Activated T-cell treated with anti-CD3 and anti-CD28 coated beads for 24 hours (primary cell): ENCODE results near the gene DDIT3.
"Not testable (repeated sequence)": the region's sequence is repeated elsewhere in the genome, so short reads cannot be mapped to it uniquely, and the experiment has no call there.

Source experiments
- DNase-seq: peaks from one replicate; pipeline ENCODE4 v3.0.0-alpha.2; 2020; ENCODE audit warnings: low read depth

DDIT3 gene

GRCh38 chr12:57513266-57513665, 7.0 kb downstream of the DDIT3 start:
- no peak for DNase-seq

DNA sequence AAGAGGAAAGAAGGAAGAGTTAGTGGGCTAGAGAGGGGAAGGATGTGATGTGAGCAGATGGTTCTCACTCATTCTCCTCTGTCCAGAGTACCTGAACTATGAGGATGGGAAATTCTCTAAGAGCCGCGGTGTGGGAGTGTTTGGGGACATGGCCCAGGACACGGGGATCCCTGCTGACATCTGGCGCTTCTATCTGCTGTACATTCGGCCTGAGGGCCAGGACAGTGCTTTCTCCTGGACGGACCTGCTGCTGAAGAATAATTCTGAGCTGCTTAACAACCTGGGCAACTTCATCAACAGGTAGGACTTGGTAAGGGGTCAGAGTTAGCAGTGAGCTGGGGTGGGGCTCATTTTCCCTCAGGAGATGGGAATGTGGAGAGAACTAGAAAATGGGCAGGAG, 7.6 kb downstream of the DDIT3 start:
- no peak for DNase-seq

DNA sequence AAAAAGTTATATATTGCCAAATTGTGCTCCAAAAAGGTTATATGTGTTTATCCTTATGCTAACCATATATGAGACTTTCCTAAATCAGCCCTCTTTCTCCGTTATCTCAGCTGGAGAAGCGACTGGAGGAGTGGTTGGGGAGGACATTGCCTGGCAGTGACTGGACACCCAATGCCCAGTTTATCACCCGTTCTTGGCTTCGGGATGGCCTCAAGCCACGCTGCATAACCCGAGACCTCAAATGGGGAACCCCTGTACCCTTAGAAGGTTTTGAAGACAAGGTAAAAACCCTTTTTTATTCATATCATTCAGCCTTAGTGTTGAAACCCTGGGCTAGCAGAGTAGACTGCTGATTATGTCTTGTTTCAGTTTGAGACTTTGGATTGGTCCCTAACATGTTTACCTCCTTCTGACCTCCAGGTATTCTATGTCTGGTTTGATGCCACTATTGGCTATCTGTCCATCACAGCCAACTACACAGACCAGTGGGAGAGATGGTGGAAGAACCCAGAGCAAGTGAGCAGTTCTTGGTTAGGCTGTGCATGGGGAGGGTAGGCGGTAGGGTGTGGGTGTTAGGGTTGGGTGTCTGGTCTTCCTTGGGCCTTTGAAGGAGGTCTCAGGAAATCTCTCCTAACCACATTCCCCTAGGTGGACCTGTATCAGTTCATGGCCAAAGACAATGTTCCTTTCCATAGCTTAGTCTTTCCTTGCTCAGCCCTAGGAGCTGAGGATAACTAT, 8.6 kb downstream of the DDIT3 start:
- DNase-seq = no peak

GRCh38 chr12:57511161-57511560, 9.2 kb downstream of the DDIT3 start:
- DNase-seq = no peak

GRCh38 chr12:57507796-57508195, 12.5 kb downstream of the DDIT3 start:
- not testable (repeated sequence) for DNase-seq

DNA sequence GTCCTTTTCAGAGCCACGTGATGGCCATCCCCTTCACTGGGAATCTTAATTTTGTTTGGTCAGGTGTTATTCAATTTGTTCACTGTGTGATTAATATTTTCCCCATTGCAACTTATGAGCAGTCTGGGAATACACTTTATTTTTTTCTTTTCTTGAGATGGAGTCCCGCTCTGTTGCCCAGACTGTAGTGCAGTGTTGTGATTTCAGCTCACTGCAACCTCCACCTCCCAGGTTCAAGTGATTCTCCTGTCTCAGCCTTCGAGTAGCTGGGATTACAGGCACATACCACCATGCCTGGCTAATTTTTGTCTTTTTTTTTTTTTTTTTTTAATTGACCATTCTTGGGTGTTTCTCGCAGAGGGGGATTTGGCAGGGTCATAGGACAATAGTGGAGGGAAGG, 13.8 kb downstream of the DDIT3 start:
- DNase-seq = not testable (repeated sequence)

- DNase-seq = not testable (repeated sequence)
These were observed 17.9 kb downstream of the DDIT3 start for GRCh38 chr12:57502311-57502969.

GRCh38 chr12:57500213-57500612, 20.1 kb downstream of the DDIT3 start:
- no peak for DNase-seq

- no peak for DNase-seq
These were observed 21.7 kb downstream of the DDIT3 start for GRCh38 chr12:57498571-57498970.

GRCh38 chr12:57498132-57498502, 22.2 kb downstream of the DDIT3 start:
- no peak for DNase-seq

DNA sequence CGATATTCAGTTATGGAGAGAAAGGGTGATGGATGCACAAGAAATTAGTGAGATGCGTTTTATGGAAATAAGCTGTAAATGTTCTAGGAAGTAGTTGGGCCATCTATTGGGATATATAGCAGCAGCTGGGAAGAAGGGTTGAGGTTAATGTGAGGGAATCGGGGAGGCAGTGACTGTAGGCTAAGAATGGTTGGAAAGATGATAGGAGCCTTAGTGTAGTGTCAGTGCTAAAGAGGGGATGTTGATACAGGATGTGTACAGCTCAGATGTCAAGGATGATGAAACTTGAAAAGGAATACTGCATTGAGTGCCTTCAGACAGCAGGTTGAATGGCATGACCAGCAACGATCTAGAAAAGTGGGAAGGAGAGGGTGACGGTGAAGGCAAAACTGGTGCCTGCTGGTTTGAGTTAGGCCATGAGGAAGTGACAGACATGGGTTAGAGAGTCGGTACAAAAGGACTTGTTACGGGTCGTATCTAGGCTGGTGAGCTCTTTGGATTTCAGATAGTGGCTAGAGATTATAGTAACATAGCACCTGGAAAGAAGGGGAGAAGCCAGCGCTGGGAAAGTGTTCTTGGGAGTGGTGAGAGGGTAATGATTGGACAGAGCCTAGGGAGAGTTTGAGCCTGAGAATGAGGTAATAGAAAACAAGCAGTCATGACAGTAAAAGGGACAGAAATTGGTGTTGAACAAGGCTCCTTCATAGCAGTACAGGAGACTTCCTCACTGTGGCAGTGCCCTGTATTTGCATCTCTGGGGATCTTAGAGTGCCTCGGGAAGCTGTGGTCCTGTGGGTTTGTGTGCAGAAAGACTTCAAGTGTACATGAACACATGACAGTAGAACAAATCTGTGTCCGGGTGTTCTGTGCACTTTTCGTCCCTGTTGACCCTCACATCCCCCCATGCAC, 22.8 kb downstream of the DDIT3 start:
- DNase-seq = no peak

DNA sequence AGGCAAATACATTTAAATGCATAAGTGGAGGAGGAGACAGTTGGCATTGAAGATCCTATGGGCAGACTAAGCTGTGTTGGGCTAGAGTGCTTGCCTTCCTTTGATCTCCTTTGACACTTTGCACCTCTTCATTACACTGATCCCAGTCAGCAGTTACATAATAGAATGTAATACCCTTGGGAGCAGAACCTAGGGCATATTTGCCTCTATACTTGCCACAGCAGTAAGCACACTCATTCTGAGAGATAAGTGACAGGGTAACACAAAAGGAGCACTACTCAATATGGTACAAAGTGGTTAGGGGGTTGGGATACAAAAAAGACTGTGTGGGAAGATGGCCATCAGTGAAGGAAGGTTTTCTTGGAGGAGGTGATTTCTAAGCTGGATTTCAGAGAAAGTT, 23.5 kb downstream of the DDIT3 start:
- DNase-seq = no peak

- not testable (repeated sequence) for DNase-seq
These were observed 25.1 kb downstream of the DDIT3 start for GRCh38 chr12:57495051-57495701.

DNA sequence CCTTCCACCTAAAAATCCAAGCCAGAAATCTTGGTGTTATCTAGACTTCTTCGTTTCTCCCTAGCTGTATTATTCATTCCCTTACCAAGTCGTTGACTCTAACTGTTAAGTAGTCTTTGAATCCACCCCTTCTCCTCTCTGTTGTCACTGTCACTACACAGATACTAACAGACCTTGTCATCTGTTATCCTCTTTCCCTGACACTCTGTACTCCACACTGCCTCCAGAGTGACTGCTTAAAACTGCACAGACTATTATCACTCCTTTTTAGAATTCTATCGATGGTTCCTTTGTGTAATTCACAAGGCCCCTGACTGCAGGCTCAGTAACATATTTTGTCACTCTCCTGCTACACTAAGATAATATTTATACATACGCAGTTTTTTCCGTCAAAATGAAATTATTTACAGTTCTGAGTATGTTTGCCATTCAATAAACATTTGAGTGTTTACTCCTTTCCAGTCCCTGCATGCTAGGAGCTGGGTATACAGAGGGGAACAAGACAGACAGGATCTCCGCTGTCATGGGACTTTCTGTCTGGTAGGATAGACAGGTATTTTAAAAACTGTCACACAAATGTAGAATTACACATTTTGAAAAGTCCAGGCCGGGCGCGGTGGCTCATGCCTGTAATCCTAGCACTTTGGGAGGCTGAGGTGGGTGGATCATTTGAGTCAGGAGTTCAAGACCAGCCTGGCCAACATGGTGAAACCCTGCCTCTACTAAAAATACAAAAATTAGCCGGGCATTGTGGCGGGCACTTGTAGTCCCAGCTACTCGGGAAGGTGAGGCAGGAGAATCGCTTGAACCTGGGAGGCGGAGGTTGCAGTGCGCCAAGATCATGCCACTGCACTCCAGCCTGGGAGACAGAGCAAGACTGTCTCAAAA, 28.7 kb downstream of the DDIT3 start:
- no peak for DNase-seq

- no peak for DNase-seq
These were observed 30.2 kb downstream of the DDIT3 start for GRCh38 chr12:57490126-57490525.

DNA sequence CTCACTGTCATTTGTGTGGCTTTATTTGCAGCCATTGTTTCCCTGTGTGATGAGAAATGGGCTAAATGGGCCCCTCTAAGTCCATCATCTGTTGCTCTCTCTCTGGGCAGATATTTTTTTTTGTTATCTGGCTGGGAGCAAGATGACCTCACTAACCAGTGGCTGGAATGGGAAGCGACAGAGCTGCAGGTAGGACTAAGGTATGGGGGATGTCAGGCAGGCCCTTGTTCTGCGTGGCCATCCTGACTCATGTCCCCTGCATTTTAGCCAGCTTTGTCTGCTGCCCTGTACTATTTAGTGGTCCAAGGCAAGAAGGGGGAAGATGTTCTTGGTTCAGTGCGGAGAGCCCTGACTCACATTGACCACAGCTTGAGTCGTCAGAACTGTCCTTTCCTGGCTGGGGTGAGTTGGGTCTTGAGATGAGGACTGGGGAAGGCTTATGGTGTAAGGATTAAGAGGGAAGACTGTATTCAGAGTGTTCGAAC, 31.1 kb downstream of the DDIT3 start:
- DNase-seq = no peak

DNA sequence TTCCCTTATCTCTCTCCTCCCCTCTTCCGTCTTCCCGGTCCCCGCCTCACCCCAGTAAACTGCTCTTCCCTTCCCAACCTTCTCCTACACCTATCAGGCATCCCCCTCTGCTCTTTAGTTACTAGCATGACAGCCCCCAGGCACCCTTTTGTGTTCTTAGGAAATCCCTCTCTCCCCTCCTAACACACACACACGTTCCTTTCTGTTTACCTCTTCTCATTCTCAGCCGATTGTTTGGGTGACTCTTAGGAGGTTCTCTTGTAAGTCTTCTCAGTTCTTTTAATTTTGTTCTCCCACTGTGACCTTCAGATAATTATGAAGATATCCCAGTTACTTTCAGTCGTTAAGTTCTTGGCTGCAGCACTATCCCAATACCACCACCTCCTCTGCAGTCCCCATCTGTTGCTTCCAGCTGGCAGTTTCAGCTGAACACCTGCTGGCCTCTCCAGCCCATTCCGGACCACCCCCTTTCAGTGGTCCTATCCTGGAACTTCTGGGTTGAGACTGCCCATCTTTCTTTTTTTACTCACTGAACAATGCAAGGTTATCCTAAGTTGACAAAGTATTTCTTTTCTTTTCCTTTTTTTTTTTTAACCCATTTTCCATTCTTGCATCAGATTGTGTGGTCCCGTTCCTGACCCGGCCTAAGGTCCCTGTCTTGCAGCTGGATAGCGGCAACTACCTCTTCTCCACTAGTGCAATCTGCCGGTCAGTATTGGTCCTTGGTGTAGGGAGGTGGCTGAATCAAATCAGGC, 31.7 kb downstream of the DDIT3 start:
- no peak for DNase-seq

DNA sequence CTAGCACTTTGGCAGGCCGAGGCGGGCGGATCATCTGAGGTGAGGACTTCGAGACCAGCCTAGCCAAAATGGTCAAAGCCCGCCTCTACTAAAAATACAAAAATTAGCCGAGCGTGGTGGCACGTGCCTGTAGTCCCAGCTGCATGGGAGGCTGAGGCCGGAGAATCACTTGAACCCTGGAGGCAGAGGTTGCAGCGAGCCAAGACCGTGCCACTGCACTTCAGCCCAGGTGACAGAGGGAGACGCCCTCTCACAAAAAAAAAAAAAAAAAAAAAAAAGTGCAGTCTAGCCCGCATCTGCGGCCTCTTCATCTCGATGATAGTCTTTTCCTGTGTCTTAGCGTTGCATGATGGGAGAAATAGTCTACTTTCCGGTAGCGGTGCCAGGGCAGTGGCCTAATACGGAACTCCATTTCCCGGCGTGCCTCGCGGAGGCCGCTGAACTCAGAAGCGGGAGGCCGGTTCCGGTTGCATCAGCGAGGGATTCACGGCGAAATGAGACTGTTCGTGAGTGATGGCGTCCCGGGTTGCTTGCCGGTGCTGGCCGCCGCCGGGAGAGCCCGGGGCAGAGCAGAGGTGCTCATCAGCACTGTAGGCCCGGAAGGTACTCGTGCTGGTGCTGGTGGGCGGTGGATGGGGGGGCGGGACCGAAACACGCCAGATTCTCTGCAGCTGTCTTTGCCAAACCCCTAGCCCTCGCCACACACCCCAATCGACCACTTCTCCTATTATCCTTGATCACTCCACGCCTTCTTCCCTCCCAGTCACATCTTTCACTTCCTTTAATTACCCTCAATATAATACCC, 32.5 kb downstream of the DDIT3 start, which contains the start of gene MARS1:
Gene MARS1, plus strand, starts transcription at position 472 of the 805 bp plus-strand sequence. Its CDS starts 23 bp downstream, at position 495.
- peak; percentile 90 for DNase-seq

DNA sequence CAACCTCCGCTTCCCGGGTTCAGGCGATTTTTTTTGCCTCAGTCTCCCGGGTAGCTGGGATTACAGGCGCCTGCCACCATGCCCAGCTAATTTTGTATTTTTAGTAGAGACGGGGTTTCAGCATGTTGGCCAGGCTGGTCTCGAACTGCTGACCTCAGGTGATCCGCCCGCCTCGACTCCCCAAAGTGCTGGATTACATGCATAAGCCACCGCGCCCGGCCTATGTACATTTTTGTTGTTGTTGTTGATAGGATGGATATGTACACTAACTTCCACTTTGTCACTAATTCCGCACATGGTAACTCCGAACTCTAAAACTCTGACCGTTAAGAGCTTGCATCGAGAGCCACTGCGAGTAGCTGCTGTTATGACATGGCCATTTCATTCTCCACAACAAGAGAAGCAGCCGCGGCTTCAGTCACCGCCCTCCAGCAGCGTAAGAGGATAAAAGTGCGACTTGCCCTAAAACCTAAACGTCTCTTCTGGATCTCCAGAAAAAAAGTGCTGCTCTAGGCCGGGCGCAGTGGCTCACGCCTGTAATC, 33.2 kb downstream of the DDIT3 start:
- DNase-seq = no peak
